IPS-18c (cell line): ENCODE measurements around the gene LTBP4.
A peak's percentile ranks its signal among the peaks of the same experiment; 100 is the strongest.
"Not testable (repeated sequence)": the region's sequence is repeated elsewhere in the genome, so short reads cannot be mapped to it uniquely, and the experiment has no call there.

Experiments used
- H3K4me3 ChIP-seq: 2 replicates; pipeline ENCODE4 v1.7.0; 2013; ENCODE audit warnings: low read depth, mild to moderate bottlenecking, low read length, moderate library complexity; ENCODE audit not compliant: insufficient read depth
- H3K9me3 ChIP-seq: one replicate; pipeline ENCODE4 v1.6.1; 2013; ENCODE audit warnings: mild to moderate bottlenecking, low read length, moderate library complexity; ENCODE audit not compliant: control insufficient read depth, insufficient read depth

Gene LTBP4, protein sequence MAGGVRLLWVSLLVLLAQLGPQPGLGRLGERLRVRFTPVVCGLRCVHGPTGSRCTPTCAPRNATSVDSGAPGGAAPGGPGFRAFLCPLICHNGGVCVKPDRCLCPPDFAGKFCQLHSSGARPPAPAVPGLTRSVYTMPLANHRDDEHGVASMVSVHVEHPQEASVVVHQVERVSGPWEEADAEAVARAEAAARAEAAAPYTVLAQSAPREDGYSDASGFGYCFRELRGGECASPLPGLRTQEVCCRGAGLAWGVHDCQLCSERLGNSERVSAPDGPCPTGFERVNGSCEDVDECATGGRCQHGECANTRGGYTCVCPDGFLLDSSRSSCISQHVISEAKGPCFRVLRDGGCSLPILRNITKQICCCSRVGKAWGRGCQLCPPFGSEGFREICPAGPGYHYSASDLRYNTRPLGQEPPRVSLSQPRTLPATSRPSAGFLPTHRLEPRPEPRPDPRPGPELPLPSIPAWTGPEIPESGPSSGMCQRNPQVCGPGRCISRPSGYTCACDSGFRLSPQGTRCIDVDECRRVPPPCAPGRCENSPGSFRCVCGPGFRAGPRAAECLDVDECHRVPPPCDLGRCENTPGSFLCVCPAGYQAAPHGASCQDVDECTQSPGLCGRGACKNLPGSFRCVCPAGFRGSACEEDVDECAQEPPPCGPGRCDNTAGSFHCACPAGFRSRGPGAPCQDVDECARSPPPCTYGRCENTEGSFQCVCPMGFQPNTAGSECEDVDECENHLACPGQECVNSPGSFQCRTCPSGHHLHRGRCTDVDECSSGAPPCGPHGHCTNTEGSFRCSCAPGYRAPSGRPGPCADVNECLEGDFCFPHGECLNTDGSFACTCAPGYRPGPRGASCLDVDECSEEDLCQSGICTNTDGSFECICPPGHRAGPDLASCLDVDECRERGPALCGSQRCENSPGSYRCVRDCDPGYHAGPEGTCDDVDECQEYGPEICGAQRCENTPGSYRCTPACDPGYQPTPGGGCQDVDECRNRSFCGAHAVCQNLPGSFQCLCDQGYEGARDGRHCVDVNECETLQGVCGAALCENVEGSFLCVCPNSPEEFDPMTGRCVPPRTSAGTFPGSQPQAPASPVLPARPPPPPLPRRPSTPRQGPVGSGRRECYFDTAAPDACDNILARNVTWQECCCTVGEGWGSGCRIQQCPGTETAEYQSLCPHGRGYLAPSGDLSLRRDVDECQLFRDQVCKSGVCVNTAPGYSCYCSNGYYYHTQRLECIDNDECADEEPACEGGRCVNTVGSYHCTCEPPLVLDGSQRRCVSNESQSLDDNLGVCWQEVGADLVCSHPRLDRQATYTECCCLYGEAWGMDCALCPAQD (N-terminal part only)

GRCh38 chr19:40601134-40601974 lies at the start of gene LTBP4:
TSS of gene LTBP4 (plus strand) at chr19:40601369. CDS start at chr19:40601388, 19 bp downstream.
- H3K4me3 ChIP-seq = peak within 1 kb of the TSS; percentile 45
- peaks cover 2% of the 10 kb centered on the region for H3K9me3 ChIP-seq

GRCh38 chr19:40552848-40553247 lies 48.3 kb upstream of the LTBP4 start:
- no peak overlapping the region for H3K4me3 ChIP-seq
- H3K9me3 ChIP-seq = peaks cover 2% of the 10 kb centered on the region

- peaks cover 2% of the 10 kb centered on the region for H3K9me3 ChIP-seq
Measured at GRCh38 chr19:40553885-40554857, 47.0 kb upstream of the LTBP4 start.

DNA sequence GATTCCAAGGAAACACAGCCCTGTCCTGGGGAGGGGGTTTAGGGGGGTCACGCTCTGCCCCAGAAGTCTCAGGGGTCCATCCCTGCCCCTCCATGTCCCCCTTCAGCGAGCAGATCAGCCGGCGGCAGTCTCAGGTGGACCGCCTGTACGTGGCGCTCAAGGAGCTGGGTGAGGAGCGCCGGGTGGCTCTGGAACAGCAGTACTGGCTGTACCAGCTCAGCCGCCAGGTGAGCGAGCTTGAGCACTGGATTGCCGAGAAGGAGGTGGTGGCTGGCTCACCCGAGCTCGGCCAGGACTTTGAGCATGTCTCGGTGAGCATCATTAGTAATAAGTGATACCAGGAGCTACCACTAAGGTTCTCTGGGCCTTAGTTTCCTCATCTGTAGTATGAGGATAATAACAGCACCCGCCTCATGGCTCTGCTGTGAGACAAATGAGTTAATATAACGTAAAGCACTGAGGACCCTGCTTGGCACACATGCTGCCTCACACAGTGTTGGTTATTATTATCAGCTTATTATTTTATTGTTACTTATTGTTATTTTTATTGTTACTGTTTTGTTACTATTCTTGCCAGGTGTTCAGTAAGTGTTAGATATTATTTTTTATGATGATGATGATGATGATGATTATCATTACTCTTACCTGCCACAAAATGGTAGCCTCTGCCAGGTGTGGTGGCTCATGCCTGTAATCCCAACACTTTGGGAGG lies 45.0 kb upstream of the LTBP4 start:
- no peak overlapping the region for H3K4me3 ChIP-seq

More at GRCh38 chr19:40553885-40554857, 47.0 kb upstream of the LTBP4 start:
- peak overlapping the region; percentile 31 for H3K4me3 ChIP-seq

GRCh38 chr19:40556953-40557530 lies 44.1 kb upstream of the LTBP4 start:
- Histone ChIP-seq H3K9me3 (peaks cover 2% of the 10 kb centered on the region), H3K4me3 (no peak overlapping the region)

More for the DNA sequence above, 45.0 kb upstream of the LTBP4 start:
- peaks cover 2% of the 10 kb centered on the region for H3K9me3 ChIP-seq

GRCh38 chr19:40559394-40559793 lies 41.8 kb upstream of the LTBP4 start:
- H3K9me3 ChIP-seq = peaks cover 2% of the 10 kb centered on the region
- H3K4me3 ChIP-seq = no peak overlapping the region

GRCh38 chr19:40560092-40560507 lies 41.1 kb upstream of the LTBP4 start:
- Histone ChIP-seq H3K4me3 (no peak overlapping the region), H3K9me3 (no peaks in the 10 kb centered on the region)

DNA sequence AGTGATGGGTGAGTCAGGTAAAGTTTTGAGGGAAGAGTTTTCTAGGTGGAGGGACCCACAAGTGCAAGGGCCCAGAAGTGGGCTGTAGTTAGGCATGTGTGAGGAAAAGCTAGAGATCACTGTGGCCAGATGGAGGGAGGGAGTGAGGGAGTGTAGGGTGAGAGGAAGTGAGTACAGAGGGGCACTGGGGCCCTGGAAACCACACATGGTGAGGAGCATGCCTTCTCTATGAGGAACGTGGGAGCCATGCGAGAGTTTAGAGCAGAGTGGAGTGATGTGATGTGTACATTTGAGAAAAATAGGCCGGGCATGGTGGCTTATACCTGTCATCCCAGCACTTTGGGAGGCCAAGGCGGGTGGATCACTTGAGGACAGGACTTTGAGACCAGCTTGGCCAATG lies 39.2 kb upstream of the LTBP4 start:
- H3K4me3 ChIP-seq = no peak overlapping the region

GRCh38 chr19:40564535-40564934 lies 36.6 kb upstream of the LTBP4 start:
- H3K4me3 ChIP-seq, H3K9me3 ChIP-seq: not testable (repeated sequence)

More for the DNA sequence above, 39.2 kb upstream of the LTBP4 start:
- H3K9me3 ChIP-seq = no peaks in the 10 kb centered on the region

DNA sequence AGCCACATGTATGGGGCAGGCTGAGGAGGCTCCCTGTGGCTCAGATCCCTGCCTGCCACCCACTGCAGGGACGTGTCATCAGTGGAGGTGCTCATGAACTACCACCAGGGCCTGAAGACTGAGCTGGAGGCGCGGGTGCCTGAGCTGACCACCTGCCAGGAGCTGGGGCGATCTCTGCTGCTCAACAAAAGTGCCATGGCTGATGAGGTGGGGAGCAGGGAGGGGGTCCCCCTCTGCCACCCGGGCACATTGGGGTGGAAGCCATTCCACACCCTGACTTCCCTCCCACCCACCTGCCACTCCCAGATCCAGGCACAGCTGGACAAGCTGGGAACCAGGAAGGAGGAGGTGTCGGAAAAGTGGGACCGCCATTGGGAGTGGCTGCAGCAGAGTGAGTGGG lies 35.8 kb upstream of the LTBP4 start:
- H3K9me3 ChIP-seq = no peaks in the 10 kb centered on the region
- no peak overlapping the region for H3K4me3 ChIP-seq

- H3K4me3 ChIP-seq = no peak overlapping the region
- no peaks in the 10 kb centered on the region for H3K9me3 ChIP-seq
Measured at GRCh38 chr19:40565910-40566495, 35.2 kb upstream of the LTBP4 start.

GRCh38 chr19:40567040-40567749 lies 34.0 kb upstream of the LTBP4 start:
- no peaks in the 10 kb centered on the region for H3K9me3 ChIP-seq
- H3K4me3 ChIP-seq = peak overlapping the region; percentile 43; the same call in 1 of the 2 replicates

DNA sequence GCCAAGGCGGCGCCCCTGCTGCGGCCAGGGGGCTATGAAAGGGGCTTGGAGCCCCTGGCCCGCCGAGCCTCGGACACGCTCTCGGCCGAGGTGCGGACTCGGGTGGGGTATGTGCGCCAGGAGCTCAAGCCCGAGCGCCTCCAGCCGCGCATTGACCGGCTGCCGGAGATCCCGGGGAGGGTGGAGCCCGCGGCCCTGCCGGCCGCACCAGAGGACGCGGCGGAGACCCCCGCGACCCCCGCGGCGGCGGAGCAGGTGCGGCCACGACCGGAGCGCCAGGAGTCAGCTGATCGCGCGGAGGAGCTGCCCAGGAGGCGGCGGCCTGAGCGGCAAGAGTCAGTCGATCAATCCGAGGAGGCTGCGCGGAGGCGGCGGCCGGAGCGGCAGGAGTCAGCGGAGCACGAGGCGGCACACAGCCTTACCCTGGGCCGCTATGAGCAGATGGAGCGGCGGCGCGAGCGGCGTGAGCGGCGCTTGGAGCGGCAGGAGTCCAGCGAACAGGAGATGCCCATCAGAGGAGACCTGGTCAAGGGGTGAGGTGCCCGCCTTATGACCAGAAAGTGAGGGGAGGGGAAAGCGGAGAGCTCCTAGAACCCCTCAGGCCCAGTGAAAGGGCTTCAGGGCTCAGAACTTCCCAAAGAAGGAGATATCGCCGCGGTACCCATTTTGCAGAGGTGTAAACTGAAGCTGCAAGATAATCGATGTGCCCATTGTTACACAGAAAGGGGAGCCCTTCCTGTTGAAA lies 33.2 kb upstream of the LTBP4 start:
- Histone ChIP-seq H3K9me3 (no peaks in the 10 kb centered on the region), H3K4me3 (peak overlapping the region; percentile 43)
